PC-9 (cell line): ENCODE results near the gene FBXO22. TPM values are rescaled to one million over a fixed set of nuclear protein-coding genes. Genes with fewer than 3 reads are reported as not detected.

Experiments used
- Bru-seq: library from RNA; stranded (reverse); fragments of 400-500 nt; gene quantifications from one replicate; lab custom pipeline; 2021; lab: Mats Ljungman, UMichigan
- BruChase-seq, 2 experiments: library from RNA; stranded (reverse); fragments of 400-500 nt; gene quantifications; one replicate each; lab custom pipeline; 2021; lab: Mats Ljungman, UMichigan
- BruUV-seq: library from RNA; stranded (reverse); fragments of 400-500 nt; replicated peaks from 2 replicates; lab custom pipeline; 2021; lab: Mats Ljungman, UMichigan
- CTCF ChIA-PET: fragments of 300-600 bp; sonication (Branson Sonifier 250); formaldehyde crosslinking; loops from one replicate; lab custom pipeline; 2022; ENCODE audit warnings: antibody characterized with exemption; lab: Charles Lee
- POLR2A ChIA-PET: fragments of 300-600 bp; sonication (Branson Sonifier 250); formaldehyde crosslinking; loops from one replicate; lab custom pipeline; 2022; ENCODE audit warnings: antibody characterized with exemption; ENCODE audit not compliant: unreplicated experiment; lab: Charles Lee
- DNase-seq, 2 experiments: peaks; one replicate each; pipeline versions ENCODE4 v3.0.0 to v3.0.0-alpha.2; 2015 to 2022; ENCODE audit warnings: mixed read lengths in 1 of 2
- H2AFZ ChIP-seq: fragments of 200-600 bp; sonication (generic); 2 replicates; pipeline ENCODE4 v1.8.1; 2017; ENCODE audit warnings: antibody characterized with exemption
- H3F3A ChIP-seq: fragments of 200-600 bp; sonication (generic); 2 replicates; pipeline ENCODE4 v1.8.1; 2017; ENCODE audit warnings: antibody characterized with exemption, mild to moderate bottlenecking, low read depth; ENCODE audit not compliant: insufficient read depth
- H3K27ac ChIP-seq: fragments of 200-600 bp; sonication (generic); 2 replicates; pipeline ENCODE4 v1.6.1; 2016; ENCODE audit warnings: mixed run types
- H3K27me3 ChIP-seq: fragments of 200-600 bp; sonication (generic); 2 replicates; pipeline ENCODE4 v1.6.1; 2016; ENCODE audit warnings: low read depth, mixed run types; ENCODE audit not compliant: insufficient read depth
- H3K36me3 ChIP-seq: fragments of 200-600 bp; sonication (generic); 2 replicates; pipeline ENCODE4 v1.6.1; 2016; ENCODE audit warnings: low read depth, mixed run types
- H3K4me1 ChIP-seq: fragments of 200-600 bp; sonication (generic); replicated peaks from 2 replicates; pipeline ENCODE4 v1.6.1; 2016; ENCODE audit warnings: mixed run types; ENCODE audit not compliant: insufficient read depth
- H3K4me2 ChIP-seq: fragments of 200-600 bp; sonication (generic); 2 replicates; pipeline ENCODE4 v1.6.1; 2017; ENCODE audit warnings: mixed run types
- H3K4me3 ChIP-seq: fragments of 200-600 bp; sonication (generic); 2 replicates; pipeline ENCODE4 v1.6.1; 2016; ENCODE audit warnings: mixed run types
- H3K79me2 ChIP-seq: fragments of 200-600 bp; sonication (generic); 2 replicates; pipeline ENCODE4 v1.6.1; 2017; ENCODE audit warnings: low read depth, mixed run types
- H3K9me2 ChIP-seq: fragments of 200-600 bp; sonication (generic); 2 replicates; pipeline ENCODE4 v1.8.1; 2017; ENCODE audit warnings: mild to moderate bottlenecking; ENCODE audit not compliant: insufficient read depth
- H3K9me3 ChIP-seq: fragments of 200-600 bp; sonication (generic); 2 replicates; pipeline ENCODE4 v1.8.1; 2016; ENCODE audit warnings: low read depth; ENCODE audit not compliant: insufficient read depth
- H4K20me1 ChIP-seq: fragments of 200-600 bp; sonication (generic); 2 replicates; pipeline ENCODE4 v1.8.1; 2017; ENCODE audit not compliant: insufficient read depth
- CTCF ChIP-seq: fragments of 200-600 bp; sonication (generic); conservative IDR thresholded peaks from 2 replicates; pipeline ENCODE4 v1.6.1; 2017; ENCODE audit warnings: mixed run types, antibody characterized with exemption, mild to moderate bottlenecking, moderate library complexity
- EZH2 ChIP-seq: fragments of 200-600 bp; sonication (generic); IDR thresholded peaks from 2 replicates; pipeline ENCODE4 v1.8.0; 2017; ENCODE audit warnings: antibody characterized with exemption, low read depth
- intact Hi-C: fragments of 100-400 bp; cut with micrococcal nuclease; formaldehyde crosslinking; loops from one replicate; pipeline ENCODE4 v1.10.0; 2022; ENCODE audit not compliant: unreplicated experiment
- long read RNA-seq: library from polyadenylated mRNA; stranded (forward); transcript quantifications from one replicate; pipeline ENCODE4 v2.0.0, GENCODE V29; 2022
- total RNA-seq: library from RNA; stranded (reverse); gene quantifications from 2 replicates; pipeline ENCODE4 v1.2.3, GENCODE V29; 2021

Gene FBXO22
- total RNA-seq (37.5 and 47.9 TPM in 2 replicates), Bru-seq, nascent RNA (percentile 83 among the genes with signal in this experiment), BruChase-seq, experiment 1, labeled RNA remaining after a 2-hour chase (percentile 90 among the genes with signal in this experiment), BruChase-seq, experiment 2, labeled RNA remaining after a 6-hour chase (percentile 69 among the genes with signal in this experiment)
- long read RNA-seq, full-length matches to known transcripts = 85 of 130 reads
- long read RNA-seq, partial matches to known transcripts = 8 of 130 reads
- long read RNA-seq, other reads (novel, unspliced or antisense) = 37 of 130 reads

- Histone ChIP-seq H3K4me1 (peaks cover 17% of the 10 kb centered on the region), H3K79me2 (peaks cover 32% of the 10 kb centered on the region), H3K36me3 (peaks cover 8% of the 10 kb centered on the region; the same call in 1 of the 2 replicates), H3K4me3 (peak within 1 kb of the TSS; percentile 99), H3K9me2 (no peaks in the 10 kb centered on the region), H4K20me1 (0 out of 2 replicates have a peak, but pooled peaks cover 3% of the 10 kb centered on the region), H3K27me3 (no peaks in the 10 kb centered on the region), H3K27ac (peak within 1 kb of the TSS; percentile 84), H3K9me3 (no peaks in the 10 kb centered on the region), H2AFZ (peak within 1 kb of the TSS; percentile 100), H3F3A (peaks cover 12% of the 10 kb centered on the region; the same call in 1 of the 2 replicates), H3K4me2 (peak within 1 kb of the TSS; percentile 73)
- DNase-seq = peak; percentile 78 to 92
- TF ChIP-seq EZH2 (no peak), CTCF (no peak)
- intact Hi-C loops = loop anchor here (5.0 kb wide), 1 partner anchor 91 kb away; no protein-coding TSS in a partner anchor
- ChIA-PET POLR2A (interaction anchor here (0.6 to 0.7 kb wide), 4 partner anchors 61 to 913 kb away, joined by 3 to 17 read pairs (median 4); partner anchors contain the start of gene SIN3A), CTCF (interaction anchor here (0.7 kb wide), 2 partner anchors 26 to 182 kb away, joined by 3 to 5 read pairs; no protein-coding TSS in a partner anchor)
- no TSS peak for BruUV-seq
Measured at GRCh38 chr15:75903331-75904239, at the start of gene FBXO22. TSS of gene FBXO22 (plus strand) at chr15:75903878. CDS start at chr15:75903964, 86 bp downstream.

- Histone ChIP-seq H3K79me2 (0 out of 2 replicates have a peak, but pooled peaks cover 3% of the 10 kb centered on the region), H3K4me1 (no peaks in the 10 kb centered on the region), H3K27ac (no peak overlapping the region), H3K9me2 (no peaks in the 10 kb centered on the region), H3F3A (no peaks in the 10 kb centered on the region), H3K4me2 (no peak overlapping the region), H3K27me3 (no peaks in the 10 kb centered on the region), H3K36me3 (no peaks in the 10 kb centered on the region), H3K4me3 (no peak overlapping the region), H3K9me3 (no peaks in the 10 kb centered on the region), H2AFZ (no peak overlapping the region), H4K20me1 (no peaks in the 10 kb centered on the region)
- POLR2A ChIA-PET = no interaction called here
- BruUV-seq = no TSS peak
- no peak for DNase-seq
- CTCF ChIA-PET = no interaction called here
- TF ChIP-seq CTCF (no peak), EZH2 (no peak)
- intact Hi-C loops = no loop called here
Measured at GRCh38 chr15:75857886-75858285, 45.8 kb upstream of the FBXO22 start.

- no peaks in the 10 kb centered on the region for H3K79me2 ChIP-seq
- H3K9me2 ChIP-seq = no peaks in the 10 kb centered on the region
- no peak overlapping the region for H2AFZ ChIP-seq
- CTCF ChIA-PET = no interaction called here
- H3K4me3 ChIP-seq = no peak overlapping the region
- H3F3A ChIP-seq = no peaks in the 10 kb centered on the region
- no TSS peak for BruUV-seq
- no peak for TF ChIP-seq EZH2
- TF ChIP-seq CTCF = no peak
- no peaks in the 10 kb centered on the region for H3K9me3 ChIP-seq
- H3K36me3 ChIP-seq = no peaks in the 10 kb centered on the region; the same call in 1 of the 2 replicates
- H3K27me3 ChIP-seq = no peaks in the 10 kb centered on the region
- no peak for DNase-seq
- no peaks in the 10 kb centered on the region for H3K4me1 ChIP-seq
- intact Hi-C loops = no loop called here
- H3K4me2 ChIP-seq = no peak overlapping the region
- POLR2A ChIA-PET = no interaction called here
- H3K27ac ChIP-seq = no peak overlapping the region
- no peaks in the 10 kb centered on the region for H4K20me1 ChIP-seq
Measured at GRCh38 chr15:75861750-75862402, 41.8 kb upstream of the FBXO22 start.
